Sigmoid colon (tissue), 3 donors: ENCODE measurements around the gene CXorf65.

Experiments used
- CTCF ChIP-seq, 4 experiments: fragments of 450-650 bp in 3 of 4; fragments of 200-600 bp in 1 of 4; IDR thresholded peaks; one replicate each; pipeline ENCODE4 v1.5.1; 2016 to 2019; ENCODE audit warnings: antibody characterized with exemption in 4 of 4, mild to moderate bottlenecking in 3 of 4, moderate library complexity in 2 of 4
- POLR2A ChIP-seq, 2 donors: fragments of 450-650 bp; IDR thresholded peaks; one replicate each; pipeline ENCODE4 v1.6.1; 2016; ENCODE audit warnings: antibody characterized with exemption in 2 of 2, mild to moderate bottlenecking in 2 of 2, moderate library complexity in 2 of 2

GRCh38 chrX:71107762-71108360, 1.3 kb upstream of the CXorf65 start:
- no peak for TF ChIP-seq POLR2A (IDR thresholded peaks at IDR 0.05)
- no peak for TF ChIP-seq CTCF (IDR thresholded peaks at IDR 0.05)
